GM19025 (cell line): ENCODE results near the gene UST.

Experiments used
- ATAC-seq: cut with Tn5 transposase; IDR thresholded peaks from one replicate; pipeline ENCODE4 v1.9.1; 2021; ENCODE audit warnings: mild to moderate bottlenecking, low read depth, moderate library complexity; ENCODE audit not compliant: unreplicated experiment

UST gene

GRCh38 chr6:149074832-149075258, 328.0 kb downstream of the UST start:
- ATAC-seq, result no peak

GRCh38 chr6:149075616-149076354, 329.0 kb downstream of the UST start:
- ATAC-seq, result no peak

GRCh38 chr6:149076355-149076734, 329.5 kb downstream of the UST start:
- no peak for ATAC-seq

GRCh38 chr6:149077208-149077607, 330.4 kb downstream of the UST start:
- ATAC-seq, result no peak

GRCh38 chr6:149078211-149078782, 331.5 kb downstream of the UST start:
- ATAC-seq, result no peak

GRCh38 chr6:149079456-149079855, 332.6 kb downstream of the UST start:
- no peak for ATAC-seq

- no peak for ATAC-seq
These were observed 333.2 kb downstream of the UST start for GRCh38 chr6:149079911-149080491.

GRCh38 chr6:149080511-149080910, 333.7 kb downstream of the UST start:
- no peak for ATAC-seq

- no peak for ATAC-seq
These were observed 334.5 kb downstream of the UST start for GRCh38 chr6:149081281-149081680.

- no peak for ATAC-seq
These were observed 335.5 kb downstream of the UST start for GRCh38 chr6:149082320-149082719.

GRCh38 chr6:149084026-149084425, 337.2 kb downstream of the UST start:
- ATAC-seq, result no peak

- no peak for ATAC-seq
These were observed 338.2 kb downstream of the UST start for GRCh38 chr6:149084808-149085556.

GRCh38 chr6:149085557-149085938, 338.7 kb downstream of the UST start:
- ATAC-seq, result no peak

- ATAC-seq, result no peak
These were observed 339.5 kb downstream of the UST start for GRCh38 chr6:149086363-149086762.

GRCh38 chr6:149087898-149088297, 341.1 kb downstream of the UST start:
- ATAC-seq, result no peak

GRCh38 chr6:149088361-149088760, 341.5 kb downstream of the UST start:
- no peak for ATAC-seq

- no peak for ATAC-seq
These were observed 342.7 kb downstream of the UST start for GRCh38 chr6:149089510-149089909.

- no peak for ATAC-seq
These were observed 344.1 kb downstream of the UST start for GRCh38 chr6:149090937-149091336.

- ATAC-seq, result no peak
These were observed 346.8 kb downstream of the UST start for GRCh38 chr6:149093643-149094042.

GRCh38 chr6:149094156-149094555, 347.3 kb downstream of the UST start:
- ATAC-seq, result no peak

GRCh38 chr6:149094934-149095351, 348.1 kb downstream of the UST start:
- no peak for ATAC-seq
